Duodenal mucosa (tissue), 2 donors: ENCODE results near the gene ITGB5.

Source experiments
- H3K27ac ChIP-seq: one replicate; pipeline ENCODE4 v1.7.0; 2013; ENCODE audit warnings: low read depth, low read length
- H3K27me3 ChIP-seq, 2 donors: one replicate each; pipeline ENCODE4 v1.7.0; 2013; ENCODE audit warnings: low read length in 2 of 2, control low read depth in 1 of 2; ENCODE audit not compliant: insufficient read depth in 2 of 2, control insufficient read depth in 1 of 2
- H3K36me3 ChIP-seq, 2 donors: one replicate each; pipeline ENCODE4 v1.7.0; 2013; ENCODE audit warnings: low read length in 2 of 2, control low read depth in 1 of 2; ENCODE audit not compliant: insufficient read depth in 2 of 2, control insufficient read depth in 1 of 2
- H3K4me1 ChIP-seq, 2 donors: one replicate each; pipeline ENCODE4 v1.7.0; 2013; ENCODE audit warnings: low read length in 2 of 2, control low read depth in 1 of 2; ENCODE audit not compliant: insufficient read depth in 2 of 2, control insufficient read depth in 1 of 2
- H3K4me3 ChIP-seq, 2 donors: one replicate each; pipeline ENCODE4 v1.7.0; 2013; ENCODE audit warnings: low read length in 2 of 2, low read depth in 1 of 2
- H3K9ac ChIP-seq, 2 donors: one replicate each; pipeline ENCODE4 v1.7.0; 2013; ENCODE audit warnings: low read length in 2 of 2, low read depth in 1 of 2
- H3K9me3 ChIP-seq, 2 donors: one replicate each; pipeline ENCODE4 v1.7.0; 2013; ENCODE audit warnings: low read length in 2 of 2, control low read depth in 1 of 2; ENCODE audit not compliant: control insufficient read depth in 1 of 2

Gene ITGB5

DNA sequence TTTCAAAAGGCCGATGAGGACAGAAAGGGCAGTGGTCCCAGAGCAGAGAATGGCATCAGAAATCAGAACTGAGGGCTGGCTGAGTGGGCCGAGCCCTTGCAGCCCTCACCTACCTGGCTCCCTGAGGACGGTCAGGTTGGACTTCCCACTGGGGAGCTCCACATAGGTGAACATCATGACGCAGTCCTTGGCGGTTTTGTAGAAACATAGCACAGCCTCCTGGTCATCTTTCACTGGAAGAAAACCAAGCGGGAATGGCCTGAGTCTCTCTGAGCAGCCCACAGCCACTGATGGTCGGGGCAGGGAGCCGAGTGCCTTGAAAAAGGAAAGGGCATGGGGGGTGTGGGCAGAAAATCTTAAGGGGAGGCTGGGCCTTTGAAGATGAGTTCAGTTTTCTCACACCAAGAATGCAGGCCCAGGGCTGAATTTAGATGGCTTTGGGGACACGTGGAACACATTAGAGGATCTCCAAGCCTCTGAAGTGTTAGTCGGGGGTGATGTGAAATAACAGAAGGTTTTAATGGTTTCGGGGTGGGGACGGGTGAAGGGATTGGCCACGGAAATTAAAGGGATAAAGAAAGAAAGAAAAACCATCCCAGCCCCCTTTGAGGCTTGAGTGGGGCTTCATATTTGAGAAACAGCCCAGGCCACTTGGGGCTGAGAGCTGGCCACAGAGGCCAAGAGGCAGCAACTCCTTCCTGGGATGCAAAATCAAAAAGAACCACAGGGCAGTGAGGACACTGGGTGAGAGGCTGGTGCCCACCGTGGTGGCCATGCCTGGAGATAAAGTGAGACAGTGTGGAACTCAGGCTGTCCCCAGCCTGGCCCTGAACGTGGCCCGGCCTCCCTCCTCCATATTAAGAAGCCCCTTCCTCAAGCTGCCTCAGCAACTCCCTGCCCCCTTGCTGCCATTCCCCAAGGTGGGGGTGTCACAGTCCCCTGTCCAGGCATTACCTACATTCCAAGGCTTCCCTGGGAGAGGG is 120.8 kb downstream of the ITGB5 start:
- H3K9me3 ChIP-seq: no peaks in the 10 kb centered on the region
- no peak overlapping the region for H3K27ac ChIP-seq
- no peak overlapping the region for H3K4me3 ChIP-seq
- peaks cover 1% of the 10 kb centered on the region in 2 donors for H3K4me1 ChIP-seq
- no peak overlapping the region for H3K9ac ChIP-seq
- peaks cover 20 to 43% of the 10 kb centered on the region in 2 donors for H3K36me3 ChIP-seq
- no peaks in the 10 kb centered on the region for H3K27me3 ChIP-seq

- Histone ChIP-seq H3K27ac (no peak overlapping the region), H3K27me3 (no peaks in the 10 kb centered on the region), H3K4me1 (peaks cover 6 to 11% of the 10 kb centered on the region in 2 donors), H3K9me3 (no peaks in the 10 kb centered on the region), H3K4me3 (no peak overlapping the region), H3K9ac (no peak overlapping the region), H3K36me3 (peaks cover 20 to 43% of the 10 kb centered on the region in 2 donors)
These were observed 121.8 kb downstream of the ITGB5 start for GRCh38 chr3:124765197-124765840.

DNA sequence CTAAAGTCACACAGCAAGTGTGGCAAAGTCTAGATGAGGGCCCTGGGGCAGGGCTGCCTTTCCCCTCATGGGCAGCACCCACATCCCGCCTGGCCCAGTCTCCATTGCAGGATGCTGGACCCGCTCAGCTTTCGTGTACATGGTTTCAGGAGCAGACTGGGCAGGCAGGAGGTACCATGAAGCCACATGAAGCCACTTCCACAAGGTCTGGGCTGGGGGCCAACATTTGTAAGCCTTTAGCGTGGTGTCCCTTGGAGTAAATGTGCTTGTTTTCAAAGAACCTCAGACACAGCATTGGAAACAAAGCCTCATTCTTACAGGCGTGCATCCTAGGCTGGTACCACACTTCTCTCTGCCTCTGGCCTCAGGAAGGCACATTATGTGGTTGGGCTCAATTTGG is 122.4 kb downstream of the ITGB5 start:
- H3K27ac ChIP-seq: no peak overlapping the region
- H3K4me1 ChIP-seq: peaks cover 6 to 11% of the 10 kb centered on the region in 2 donors
- H3K36me3 ChIP-seq: peaks cover 20 to 43% of the 10 kb centered on the region in 2 donors
- no peak overlapping the region for H3K4me3 ChIP-seq
- no peaks in the 10 kb centered on the region for H3K9me3 ChIP-seq
- no peak overlapping the region for H3K9ac ChIP-seq
- H3K27me3 ChIP-seq: no peaks in the 10 kb centered on the region

GRCh38 chr3:124763644-124764358 is 123.4 kb downstream of the ITGB5 start:
- H3K36me3 ChIP-seq: peaks cover 20 to 40% of the 10 kb centered on the region in 2 donors
- no peaks in the 10 kb centered on the region for H3K27me3 ChIP-seq
- H3K4me3 ChIP-seq: no peak overlapping the region
- H3K4me1 ChIP-seq: peaks cover 6 to 11% of the 10 kb centered on the region in 2 donors
- no peak overlapping the region for H3K27ac ChIP-seq
- no peak overlapping the region for H3K9ac ChIP-seq
- no peaks in the 10 kb centered on the region for H3K9me3 ChIP-seq

GRCh38 chr3:124763206-124763605 is 124.0 kb downstream of the ITGB5 start:
- H3K9me3 ChIP-seq: no peaks in the 10 kb centered on the region
- H3K27me3 ChIP-seq: no peaks in the 10 kb centered on the region
- peaks cover 15 to 36% of the 10 kb centered on the region in 2 donors for H3K36me3 ChIP-seq
- H3K9ac ChIP-seq: no peak overlapping the region
- H3K4me1 ChIP-seq: peaks cover 6 to 11% of the 10 kb centered on the region in 2 donors
- no peak overlapping the region for H3K27ac ChIP-seq
- H3K4me3 ChIP-seq: no peak overlapping the region

GRCh38 chr3:124762661-124763011 is 124.5 kb downstream of the ITGB5 start:
- Histone ChIP-seq H3K4me3 (no peak overlapping the region), H3K36me3 (peaks cover 12 to 36% of the 10 kb centered on the region in 2 donors), H3K9ac (no peak overlapping the region), H3K4me1 (peaks cover 6 to 11% of the 10 kb centered on the region in 2 donors), H3K27ac (no peak overlapping the region), H3K27me3 (no peaks in the 10 kb centered on the region), H3K9me3 (no peaks in the 10 kb centered on the region)

DNA sequence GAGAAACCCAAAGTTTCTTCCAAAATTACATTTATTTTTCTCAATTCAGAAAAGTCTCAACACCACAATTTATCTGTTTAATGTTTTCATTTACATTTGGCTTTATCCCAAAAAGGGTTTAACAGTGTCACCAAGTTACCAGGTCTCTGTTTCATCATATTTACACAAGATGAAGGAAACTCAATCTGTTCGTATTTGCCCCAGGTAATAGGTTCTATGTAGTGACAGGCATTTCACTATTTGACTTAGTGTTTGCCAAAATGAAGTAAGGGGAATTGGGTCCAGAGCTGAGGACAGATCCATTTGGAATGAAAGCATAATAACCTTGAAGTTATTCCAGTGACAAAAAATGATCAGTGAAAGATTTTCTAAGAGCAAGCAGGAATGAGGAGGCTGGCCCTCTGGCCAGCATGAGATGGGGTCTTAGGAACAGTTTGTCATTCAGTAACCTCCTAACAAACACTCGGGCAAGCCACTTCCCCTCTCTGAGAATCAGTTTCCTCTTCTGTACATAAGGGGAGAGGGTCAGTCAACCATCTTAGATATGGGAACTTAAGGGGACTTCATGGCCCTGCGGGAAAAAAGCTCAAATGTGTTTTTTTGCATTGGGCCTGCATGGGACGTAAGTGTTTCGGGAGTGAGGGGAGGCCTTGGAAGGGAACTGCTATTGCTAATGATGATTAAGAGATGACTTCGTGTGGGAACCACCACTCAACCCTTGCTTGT is 125.1 kb downstream of the ITGB5 start:
- peaks cover 6 to 11% of the 10 kb centered on the region in 2 donors for H3K4me1 ChIP-seq
- H3K9me3 ChIP-seq: no peaks in the 10 kb centered on the region
- H3K27me3 ChIP-seq: no peaks in the 10 kb centered on the region
- peaks cover 12 to 32% of the 10 kb centered on the region in 2 donors for H3K36me3 ChIP-seq
- H3K4me3 ChIP-seq: no peak overlapping the region
- no peak overlapping the region for H3K9ac ChIP-seq
- H3K27ac ChIP-seq: no peak overlapping the region

DNA sequence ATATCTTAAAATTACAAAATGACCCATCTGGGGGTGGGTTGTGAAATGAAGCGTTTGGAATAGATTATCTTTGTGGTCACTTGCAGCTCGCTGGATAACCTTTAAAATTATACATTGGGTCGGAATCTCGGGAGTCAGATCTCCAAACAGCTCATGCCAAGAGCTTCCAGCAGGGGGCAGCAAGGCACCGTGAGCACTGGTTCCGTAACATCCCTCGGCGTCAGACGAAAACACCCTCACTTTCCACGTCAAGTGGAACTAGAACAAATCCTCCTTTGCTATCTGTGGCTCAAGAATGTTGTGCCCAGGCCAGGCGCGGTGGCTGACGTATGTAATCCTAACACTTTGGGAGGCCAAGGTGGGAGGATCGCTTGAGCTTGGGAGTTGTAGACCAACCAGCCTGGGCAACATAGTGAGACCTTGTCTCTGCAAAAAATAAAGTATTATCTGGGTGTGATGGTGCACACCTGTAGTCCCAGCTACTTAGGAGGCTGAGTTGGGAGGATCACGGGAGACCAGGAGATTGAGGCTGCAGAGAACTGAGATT is 125.8 kb downstream of the ITGB5 start:
- peaks cover 12 to 26% of the 10 kb centered on the region in 2 donors for H3K36me3 ChIP-seq
- H3K27ac ChIP-seq: no peak overlapping the region
- H3K9me3 ChIP-seq: no peaks in the 10 kb centered on the region
- no peaks in the 10 kb centered on the region for H3K27me3 ChIP-seq
- H3K9ac ChIP-seq: peak overlapping the region in 1 of 2 donors; percentile 12
- peak overlapping the region in 1 of 2 donors; percentile 28 for H3K4me3 ChIP-seq
- peaks cover 6 to 11% of the 10 kb centered on the region in 2 donors for H3K4me1 ChIP-seq

DNA sequence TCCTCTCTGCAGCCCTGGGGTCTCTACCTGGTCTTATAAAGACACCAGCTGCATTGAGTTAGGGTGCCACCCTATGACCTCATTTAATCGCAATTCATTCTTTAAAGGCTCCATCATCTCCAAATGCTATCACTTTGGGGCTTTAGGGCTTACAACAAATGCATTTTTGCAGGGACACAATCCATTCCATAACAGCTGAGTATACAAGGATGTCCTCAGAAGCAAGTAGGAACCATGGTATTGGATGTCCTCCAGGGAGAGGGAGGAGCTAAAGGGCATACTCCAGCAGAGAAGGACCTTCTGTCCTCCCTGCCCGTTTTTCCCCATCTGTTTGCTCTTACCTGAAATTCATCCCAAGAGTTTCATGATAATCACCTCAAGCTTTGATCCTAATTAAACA is 126.6 kb downstream of the ITGB5 start:
- Histone ChIP-seq H3K27me3 (no peaks in the 10 kb centered on the region), H3K27ac (no peak overlapping the region), H3K36me3 (peaks cover 12 to 26% of the 10 kb centered on the region in 2 donors), H3K9me3 (no peaks in the 10 kb centered on the region), H3K9ac (no peak overlapping the region), H3K4me3 (no peak overlapping the region), H3K4me1 (peaks cover 6 to 11% of the 10 kb centered on the region in 2 donors)
